ENCODE measurements around the gene TOB1. TPM values are rescaled to one million over a fixed set of nuclear protein-coding genes. Genes with fewer than 3 reads are reported as not detected.

Gene TOB1
- total RNA-seq, 2 experiments from 2014 or later, result 40.7 to 44.7 TPM

- no peaks in the 10 kb centered on the region for H3K9me3 Mint-ChIP-seq
- intact Hi-C loops (cut with micrococcal nuclease), result loop anchor here (1.0 to 2.0 kb wide), 3 partner anchors 23 to 138 kb away; no protein-coding TSS in a partner anchor
- CTCF ChIA-PET, result interaction anchor here (1.0 to 2.2 kb wide), 8 partner anchors 18 to 143 kb away, joined by 3 to 15 read pairs (median 4); no protein-coding TSS in a partner anchor
- no peaks in the 10 kb centered on the region for H3K27me3 Mint-ChIP-seq (ENCODE audit: low read depth)
- H3K36me3 Mint-ChIP-seq (ENCODE audit: low read depth), result no peaks in the 10 kb centered on the region
- DNase-seq, result no peak
- no peak overlapping the region for H3K27ac Mint-ChIP-seq
- H3K4me1 Mint-ChIP-seq (ENCODE audit: low read depth), result no peaks in the 10 kb centered on the region
- no peak overlapping the region for H3K4me3 Mint-ChIP-seq
These were observed 48.3 kb downstream of the TOB1 start for GRCh38 chr17:50817838-50818237.

DNA sequence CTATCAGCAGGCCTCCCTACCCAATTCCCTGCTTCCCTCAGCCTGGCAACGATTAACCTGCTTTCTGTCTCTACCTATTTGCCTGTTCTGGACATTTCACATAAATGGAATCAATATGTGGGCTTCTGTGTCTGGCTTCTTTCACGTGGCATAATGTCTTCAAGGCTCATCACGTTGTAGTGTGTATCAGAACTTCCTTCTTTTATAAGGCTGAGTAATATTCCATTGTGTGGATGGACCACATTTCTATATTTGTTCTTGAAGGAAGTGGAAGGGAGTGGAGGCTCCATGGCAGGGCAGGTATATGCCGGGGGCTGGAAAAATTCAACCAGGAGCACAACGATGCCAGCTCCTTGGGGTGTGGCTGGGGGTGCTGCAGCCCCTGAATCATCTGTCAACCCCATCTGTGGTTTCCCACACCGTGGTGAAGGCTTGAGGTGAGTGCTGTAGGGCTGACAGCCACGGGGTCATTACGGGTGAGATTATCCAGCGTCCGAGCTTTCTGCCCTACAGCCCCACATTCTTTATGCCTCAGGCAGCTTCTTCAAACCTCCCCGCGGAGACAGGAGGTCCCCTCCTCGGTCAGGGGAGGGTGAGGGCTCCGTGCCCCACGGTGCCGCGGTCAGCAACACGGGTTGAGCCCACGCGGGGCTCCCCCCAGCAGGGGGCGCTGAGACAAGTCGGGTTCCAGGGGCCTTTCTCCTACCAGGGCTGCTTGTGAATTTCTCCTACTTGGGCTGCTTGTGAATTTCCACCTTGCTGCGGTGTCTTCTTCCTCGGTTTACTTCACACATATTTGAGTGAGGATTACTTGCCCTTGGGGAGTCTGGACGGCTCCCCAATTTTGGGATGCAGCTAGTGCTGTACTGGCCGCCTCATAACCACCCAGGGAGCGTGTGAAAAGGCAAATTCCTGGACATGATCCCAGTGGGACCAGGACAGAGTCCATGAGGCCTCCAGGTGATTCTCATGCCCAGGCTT lies 49.1 kb downstream of the TOB1 start:
- H3K27me3 Mint-ChIP-seq (ENCODE audit: low read depth), result no peaks in the 10 kb centered on the region
- DNase-seq, result peak; percentile 59
- H3K36me3 Mint-ChIP-seq (ENCODE audit: low read depth), result no peaks in the 10 kb centered on the region
- intact Hi-C loops (cut with micrococcal nuclease), result loop anchor here (1.0 to 2.0 kb wide), 3 partner anchors 24 to 139 kb away; no protein-coding TSS in a partner anchor
- no peak overlapping the region for H3K4me3 Mint-ChIP-seq
- H3K27ac Mint-ChIP-seq, result no peak overlapping the region
- H3K9me3 Mint-ChIP-seq, result no peaks in the 10 kb centered on the region
- no peaks in the 10 kb centered on the region for H3K4me1 Mint-ChIP-seq (ENCODE audit: low read depth)
- CTCF ChIA-PET, result interaction anchor here (0.6 to 2.2 kb wide), 24 partner anchors 9 to 336 kb away, joined by 3 to 15 read pairs (median 4); partner anchors contain the start of gene NME1

DNA sequence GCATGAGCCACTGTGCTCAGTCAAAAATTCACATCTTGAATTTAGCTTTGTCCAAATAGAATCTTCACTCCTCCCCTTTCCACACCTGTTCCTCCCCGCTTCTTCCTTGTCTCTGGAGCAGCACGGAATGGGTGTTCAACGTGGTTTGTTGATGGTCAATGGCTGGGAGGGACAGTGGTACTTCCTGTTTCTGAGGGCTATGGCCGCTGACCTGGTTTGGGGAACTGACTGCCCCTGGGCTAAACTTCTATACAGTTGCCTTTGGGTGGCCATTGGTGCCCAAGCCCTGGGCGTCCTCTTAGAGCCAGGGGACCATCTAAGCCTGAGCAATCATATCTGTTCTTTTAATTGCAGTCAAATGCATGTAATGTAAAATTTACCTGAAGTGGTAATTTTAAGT lies 49.9 kb downstream of the TOB1 start:
- H3K27ac Mint-ChIP-seq, result no peak overlapping the region
- H3K9me3 Mint-ChIP-seq, result no peaks in the 10 kb centered on the region
- H3K27me3 Mint-ChIP-seq (ENCODE audit: low read depth), result no peaks in the 10 kb centered on the region
- intact Hi-C loops (cut with micrococcal nuclease), result loop anchor here (2.0 kb wide), 1 partner anchor 33 kb away; no protein-coding TSS in a partner anchor
- CTCF ChIA-PET, result interaction anchor here (0.6 to 2.2 kb wide), 15 partner anchors 8 to 337 kb away, joined by 3 to 15 read pairs (median 4); partner anchors contain the start of gene NME1
- no peak overlapping the region for H3K4me3 Mint-ChIP-seq
- H3K36me3 Mint-ChIP-seq (ENCODE audit: low read depth), result no peaks in the 10 kb centered on the region
- no peaks in the 10 kb centered on the region for H3K4me1 Mint-ChIP-seq (ENCODE audit: low read depth)
- no peak for DNase-seq

DNA sequence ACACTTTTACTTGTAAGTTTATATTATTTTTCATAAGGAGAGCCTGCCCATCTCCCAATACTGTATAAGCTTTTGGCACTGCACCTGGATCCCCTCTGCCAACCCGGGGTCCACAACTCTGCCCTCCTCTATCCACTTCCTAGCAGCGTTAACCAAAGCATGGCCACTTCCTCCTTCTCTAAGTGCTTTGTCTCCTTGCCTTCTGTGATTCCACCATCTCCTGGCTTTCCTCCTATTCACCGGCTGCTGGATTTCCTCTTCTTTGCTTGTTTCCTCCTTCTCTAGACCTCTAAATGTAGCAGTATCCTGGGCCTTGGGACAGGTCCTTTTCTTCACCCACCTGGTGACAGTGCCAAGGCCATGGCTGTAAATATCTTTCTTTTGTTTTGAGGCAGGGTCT lies 50.8 kb downstream of the TOB1 start:
- Mint-ChIP-seq H3K4me1 (ENCODE audit: low read depth) (no peaks in the 10 kb centered on the region), H3K27ac (no peak overlapping the region), H3K36me3 (ENCODE audit: low read depth) (no peaks in the 10 kb centered on the region), H3K4me3 (no peak overlapping the region), H3K27me3 (ENCODE audit: low read depth) (no peaks in the 10 kb centered on the region), H3K9me3 (no peaks in the 10 kb centered on the region)
- no peak for DNase-seq
- intact Hi-C loops (cut with micrococcal nuclease), result no loop called here
- CTCF ChIA-PET, result interaction anchor here (0.6 kb wide), 3 partner anchors 36 to 205 kb away, joined by 3 to 4 read pairs (median 3); no protein-coding TSS in a partner anchor

- H3K4me3 Mint-ChIP-seq, result no peak overlapping the region
- CTCF ChIA-PET, result interaction anchor here (0.6 to 1.7 kb wide), 3 partner anchors 31 to 340 kb away, joined by 3 to 5 read pairs (median 3); partner anchors contain the start of gene NME1
- intact Hi-C loops (cut with micrococcal nuclease), result no loop called here
These were observed 52.6 kb downstream of the TOB1 start for GRCh38 chr17:50813583-50813982.

More at GRCh38 chr17:50813583-50813982, 52.6 kb downstream of the TOB1 start:
- no peak for DNase-seq
- H3K4me1 Mint-ChIP-seq (ENCODE audit: low read depth), result no peaks in the 10 kb centered on the region
- no peaks in the 10 kb centered on the region for H3K36me3 Mint-ChIP-seq (ENCODE audit: low read depth)
- no peaks in the 10 kb centered on the region for H3K27me3 Mint-ChIP-seq (ENCODE audit: low read depth)
- no peak overlapping the region for H3K27ac Mint-ChIP-seq
- no peaks in the 10 kb centered on the region for H3K9me3 Mint-ChIP-seq

Other genes starting within 250 kb of the TOB1 start
- not detected for gene ABCC3, start 231.5 kb downstream of the TOB1 start, total RNA-seq
- 10 to 100 TPM; 25.7 to 26.5 TPM for gene ANKRD40, start 158.4 kb downstream of the TOB1 start, total RNA-seq
- 100 to 1,000 TPM; 120 to 136 TPM for gene LUC7L3, start 146.8 kb downstream of the TOB1 start, total RNA-seq
- not detected for gene ANKRD40CL, start 98.8 kb downstream of the TOB1 start, total RNA-seq
- gene WFIKKN2, start 30.8 kb downstream of the TOB1 start, total RNA-seq, result not detected